H4 (cell line): ENCODE results near the gene SRRT. TPM values are rescaled to one million over a fixed set of nuclear protein-coding genes. Genes with fewer than 3 reads are reported as not detected.
A peak's percentile ranks its signal among the peaks of the same experiment; 100 is the strongest.
"Not testable (repeated sequence)": the region's sequence is repeated elsewhere in the genome, so short reads cannot be mapped to it uniquely, and the experiment has no call there.

Experiments used
- DNase-seq: peaks from one replicate; pipeline ENCODE4 v3.0.0-alpha.2; 2015; ENCODE audit warnings: low spot score
- total RNA-seq: library from RNA; depleted of rRNA; stranded (reverse); fragments of >200 nt; shearing (Covaris generic); gene quantifications from 2 replicates; pipeline ENCODE4 v1.2.3, GENCODE V29; 2014

SRRT gene
- total RNA-seq, 1 experiment from 2014 or later: 46.8 TPM

DNA sequence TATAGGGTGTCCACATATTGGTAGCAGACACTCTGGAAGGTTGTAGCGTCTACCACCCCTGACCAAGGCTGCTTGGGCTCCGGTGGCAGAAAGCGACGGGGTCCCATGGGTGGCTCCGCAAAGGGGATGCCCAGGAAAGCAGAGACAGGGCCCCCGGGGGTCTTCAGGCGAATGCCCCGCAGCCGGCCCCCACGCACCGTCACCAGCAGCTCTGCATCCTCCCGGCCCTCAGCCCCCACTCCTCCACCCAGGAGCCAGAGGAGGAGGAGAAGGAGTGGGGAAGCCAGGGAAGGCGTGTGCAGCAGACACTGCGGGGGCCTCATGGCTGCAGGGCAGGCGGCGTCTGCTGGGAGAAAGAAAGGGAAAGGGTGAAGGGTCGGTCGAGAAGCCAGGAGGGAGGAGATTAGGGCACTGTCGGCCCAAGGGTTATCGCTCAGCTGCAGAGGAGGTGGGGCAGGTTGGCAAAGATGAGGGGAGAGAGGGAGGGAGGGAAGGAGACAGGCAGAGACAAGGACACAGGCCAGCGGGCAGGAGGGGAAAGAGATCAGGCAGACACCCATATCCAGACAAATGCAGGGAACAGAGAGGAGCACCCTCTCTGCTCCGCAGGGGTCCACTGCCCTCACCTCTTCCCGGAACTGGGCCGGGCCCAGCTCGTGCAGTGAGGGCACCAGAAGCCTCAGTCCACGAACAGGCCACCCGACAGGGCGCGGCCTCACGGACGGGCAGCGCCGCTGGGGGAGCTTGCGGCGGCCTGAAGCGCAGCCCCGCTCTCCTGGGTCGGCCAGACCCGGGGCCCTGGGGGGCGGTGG, 19.2 kb downstream of the SRRT start:
- peak; percentile 4 for DNase-seq

DNA sequence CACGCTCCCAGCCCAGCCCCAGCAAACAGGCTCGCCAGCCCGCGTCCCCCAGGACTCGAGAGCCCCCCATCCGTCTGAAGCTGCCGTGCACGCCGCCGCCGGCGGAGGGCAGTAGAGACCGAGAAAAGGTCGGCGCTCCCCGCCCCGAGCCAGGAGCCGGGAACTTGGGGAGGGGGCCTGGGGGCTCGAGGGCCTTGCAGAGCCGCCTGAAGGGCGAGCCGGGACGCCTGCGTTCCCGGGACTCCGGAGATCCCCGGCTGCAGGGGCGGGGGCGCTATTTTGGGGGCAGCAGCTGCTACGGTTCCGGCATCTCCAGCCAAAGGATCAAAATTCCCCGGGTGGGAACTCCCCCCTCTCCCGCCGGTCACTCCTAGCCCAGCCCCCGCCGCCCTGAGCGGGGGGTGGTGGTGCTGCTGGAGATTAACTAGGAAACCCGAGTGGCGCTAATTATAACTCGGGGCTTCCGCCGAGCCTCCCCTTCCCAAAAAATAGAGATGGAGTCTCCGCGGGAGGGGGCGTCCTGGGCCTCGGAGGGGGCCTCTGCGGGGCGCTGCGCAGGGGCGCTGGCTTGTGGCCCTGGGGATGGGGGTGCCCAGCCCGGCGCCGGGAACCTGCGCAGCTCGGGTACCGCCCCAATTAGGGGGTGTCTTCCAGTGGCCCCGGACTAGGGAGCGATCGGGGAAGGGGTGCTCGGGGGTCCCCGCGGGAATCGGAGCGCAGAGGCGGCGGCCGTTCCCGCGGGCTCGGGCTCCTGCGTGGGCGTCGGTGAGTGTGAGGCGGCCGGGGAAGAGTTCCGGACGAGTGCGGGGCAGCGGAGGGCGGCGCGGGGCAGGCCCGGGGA, 20.2 kb downstream of the SRRT start:
- DNase-seq: peak; percentile 9

- DNase-seq: no peak
Measured at GRCh38 chr7:100895701-100895955, 20.7 kb downstream of the SRRT start, which contains the start of gene ACHE. TSS of gene ACHE (minus strand) at chr7:100895888. CDS start at chr7:100894232, 1,656 bp downstream.

- DNase-seq: no peak
Measured at GRCh38 chr7:100895956-100896731, 21.2 kb downstream of the SRRT start.

DNA sequence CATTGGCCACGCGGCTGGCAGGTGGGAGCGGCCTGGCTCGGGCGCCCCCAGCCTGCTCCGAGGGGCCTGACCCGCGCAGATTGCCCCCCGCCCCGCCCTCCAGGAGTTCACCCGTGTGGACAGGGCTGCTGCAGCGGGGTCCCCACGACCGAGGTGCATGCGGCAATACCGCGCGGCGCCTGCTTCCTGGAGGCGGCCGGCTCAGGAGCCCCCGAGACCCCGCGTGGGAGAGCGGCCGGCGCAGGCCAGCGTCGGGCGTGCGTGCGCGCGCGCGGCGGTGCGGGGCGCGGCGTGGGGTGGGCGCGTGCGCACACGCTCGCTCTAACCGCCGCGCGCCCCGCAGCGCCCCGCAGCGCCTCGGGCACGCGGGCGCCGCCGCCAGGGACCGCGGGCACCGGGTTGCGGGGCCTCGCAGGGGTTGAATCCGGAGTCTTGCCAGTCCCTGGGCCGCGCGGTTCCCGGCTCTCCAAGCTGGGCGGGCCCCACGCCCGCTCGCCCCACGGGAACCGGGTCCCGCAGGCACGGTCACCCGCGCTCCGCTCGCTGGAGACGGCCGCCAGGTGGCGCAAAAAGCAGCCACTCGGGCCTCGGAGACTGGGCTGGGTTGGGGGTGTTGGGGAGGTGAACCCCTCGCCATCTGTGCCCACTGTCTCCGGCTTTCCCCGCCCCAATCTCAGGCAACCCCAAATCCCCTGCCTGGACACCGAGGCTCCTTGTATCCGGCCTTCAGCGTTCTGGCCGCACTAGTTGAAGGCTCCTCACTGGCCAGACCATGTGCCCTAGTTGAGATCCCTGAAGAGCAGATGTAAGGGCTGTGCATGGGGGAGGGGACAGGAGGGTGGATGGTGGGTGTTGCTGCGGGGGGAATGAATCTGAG, 22.1 kb downstream of the SRRT start:
- no peak for DNase-seq

GRCh38 chr7:100897772-100898454, 23.0 kb downstream of the SRRT start:
- no peak for DNase-seq

GRCh38 chr7:100899432-100899831, 24.5 kb downstream of the SRRT start:
- no peak for DNase-seq

GRCh38 chr7:100900978-100901377, 26.1 kb downstream of the SRRT start:
- no peak for DNase-seq

GRCh38 chr7:100901921-100902332, 27.0 kb downstream of the SRRT start:
- no peak for DNase-seq

DNA sequence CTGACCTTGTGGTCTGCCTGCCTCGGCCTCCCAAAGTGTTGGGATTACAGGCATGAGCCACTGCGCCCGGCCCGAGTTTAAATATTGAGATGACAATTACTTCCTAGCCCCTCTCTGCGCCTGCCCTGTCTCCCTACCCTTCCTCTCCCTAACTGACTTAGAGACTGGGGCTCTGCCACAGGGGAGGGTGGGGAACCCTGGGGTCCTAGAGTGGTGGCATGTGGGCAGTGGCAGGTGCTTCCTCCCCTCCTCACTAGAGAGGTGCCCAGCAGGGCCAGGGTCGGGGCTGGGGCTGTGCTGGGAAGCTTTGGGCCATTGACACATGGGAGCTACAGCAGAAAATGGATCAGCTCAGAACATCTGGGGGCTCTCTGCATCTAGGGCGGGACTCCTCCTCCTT, 27.7 kb downstream of the SRRT start:
- no peak for DNase-seq

GRCh38 chr7:100908512-100908911, 33.6 kb downstream of the SRRT start:
- DNase-seq: no peak

GRCh38 chr7:100910443-100910842, 35.5 kb downstream of the SRRT start:
- DNase-seq: not testable (repeated sequence)

GRCh38 chr7:100911484-100911883, 36.6 kb downstream of the SRRT start:
- DNase-seq: no peak

DNA sequence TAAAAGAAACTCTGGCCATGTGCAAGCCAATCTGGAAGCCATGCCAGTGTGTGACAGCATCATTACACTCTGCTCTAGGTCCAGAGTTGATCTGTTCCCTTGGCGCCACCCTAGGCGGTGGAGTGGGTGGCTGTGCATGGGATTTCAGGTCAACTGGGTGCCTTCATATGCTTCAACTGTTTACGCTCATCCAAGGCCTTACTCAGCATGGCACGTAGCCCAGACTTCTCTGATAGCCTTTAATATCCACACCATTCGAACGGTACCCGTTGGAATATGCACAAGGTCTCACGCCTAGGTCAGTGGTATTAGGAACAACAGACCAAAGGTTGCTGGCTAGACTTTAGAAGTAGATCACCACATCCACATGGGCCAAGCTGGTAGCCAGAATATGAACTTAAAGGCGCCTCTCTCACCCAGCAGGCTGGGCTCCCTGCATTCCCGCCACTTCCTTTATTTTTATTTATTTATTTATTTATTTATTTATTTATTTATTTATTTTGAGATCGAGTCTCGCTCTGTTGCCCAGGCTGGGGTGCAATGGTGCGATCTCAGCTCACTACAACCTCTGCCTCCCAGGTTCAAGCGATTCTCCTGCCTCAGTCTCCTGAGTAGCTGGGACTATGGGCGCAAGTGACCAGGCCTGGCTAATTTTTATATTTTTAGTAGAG, 39.4 kb downstream of the SRRT start:
- no peak for DNase-seq

DNA sequence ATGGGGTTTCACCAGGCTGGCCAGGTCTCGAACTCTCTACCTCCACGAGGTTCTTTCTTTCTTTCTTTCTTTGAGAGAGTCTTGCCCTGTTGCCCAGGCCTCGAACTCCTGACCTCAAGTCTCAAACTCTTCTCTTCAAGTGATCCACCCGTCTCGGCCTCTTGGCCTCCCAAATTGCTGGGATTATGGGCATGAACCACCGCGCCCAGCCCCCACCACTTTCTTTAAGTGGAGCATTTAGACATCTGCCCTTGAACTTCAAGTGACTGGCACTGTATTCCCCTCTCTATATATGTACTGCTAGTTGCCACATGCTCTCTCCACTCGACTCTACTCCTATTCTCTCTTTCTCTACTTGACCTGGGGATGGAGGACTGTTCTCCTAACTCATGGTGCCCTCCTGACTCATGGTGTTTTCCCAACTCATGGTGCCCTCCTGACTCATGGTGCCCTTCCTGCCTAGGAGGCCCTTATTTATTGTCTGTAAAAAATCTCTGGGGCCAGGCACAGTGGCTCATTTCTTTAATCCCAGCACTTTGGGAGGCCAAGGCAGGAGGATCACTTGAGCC, 40.1 kb downstream of the SRRT start:
- DNase-seq: no peak

DNA sequence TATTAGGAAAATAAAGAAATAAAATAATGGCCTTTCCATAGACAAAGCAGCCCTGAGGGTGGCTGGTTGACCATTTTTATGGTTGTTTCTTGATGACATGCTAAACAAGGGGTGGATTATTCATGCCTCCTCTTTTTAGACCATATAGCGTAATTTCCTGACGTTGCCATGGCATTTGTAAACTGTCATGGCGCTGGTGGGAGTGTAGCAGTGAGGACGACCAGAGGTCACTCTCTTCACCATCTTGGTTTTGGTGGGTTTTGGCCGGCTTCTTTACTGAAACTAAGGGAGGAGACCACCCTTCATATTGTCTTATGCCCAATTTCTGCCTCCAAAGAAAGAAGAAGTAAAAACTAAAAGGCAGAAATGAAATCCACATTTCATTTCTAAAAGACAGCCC, 44.4 kb downstream of the SRRT start:
- not testable (repeated sequence) for DNase-seq

DNA sequence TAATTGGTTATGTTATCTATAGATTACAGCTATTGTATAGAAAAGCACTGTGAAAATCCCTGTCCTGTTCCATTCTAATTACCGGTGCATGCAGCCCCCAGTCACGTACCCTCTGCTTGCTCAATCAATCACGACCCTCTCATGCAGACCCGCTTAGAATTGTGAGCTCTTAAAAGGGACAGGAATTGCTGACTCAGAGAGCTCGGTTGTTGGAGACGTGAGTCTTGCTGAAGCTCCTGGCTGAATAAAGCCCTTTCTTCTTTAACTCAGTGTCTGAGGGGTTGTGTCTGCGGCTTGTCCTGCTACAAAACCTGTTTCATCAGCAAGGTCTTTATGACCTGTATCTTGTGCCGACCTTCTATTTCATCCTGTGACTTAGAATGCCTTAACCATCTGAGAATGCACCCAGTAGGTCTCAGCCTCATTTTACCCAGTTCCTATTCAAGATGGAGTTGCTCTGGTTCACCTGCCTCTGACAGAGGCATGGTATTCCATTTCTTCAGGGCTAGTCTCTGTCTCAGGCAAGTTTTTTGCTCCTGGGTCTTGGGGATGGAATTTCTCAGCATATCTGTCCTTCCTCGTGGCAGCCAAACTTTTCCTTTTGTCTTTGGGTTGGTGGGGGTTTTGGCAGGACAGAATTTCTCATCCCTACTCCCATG, 45.0 kb downstream of the SRRT start:
- not testable (repeated sequence) for DNase-seq

- no peak for DNase-seq
Measured at GRCh38 chr7:100921039-100921438, 46.1 kb downstream of the SRRT start.

- not testable (repeated sequence) for DNase-seq
Measured at GRCh38 chr7:100923616-100924015, 48.7 kb downstream of the SRRT start.
